ENCODE measurements around the gene MRPL32.

The MRPL32 gene

GRCh38 chr7:42906181-42906580 is 26.0 kb upstream of the MRPL32 start:
- H3K27ac ChIP-seq (replicated peaks; ENCODE audit: low read length) = no peak overlapping the region
- H3K79me1 ChIP-seq (ENCODE audit: low read depth, low read length) = no peaks in the 10 kb centered on the region
- no peak overlapping the region for H4K91ac ChIP-seq (ENCODE audit: low read depth, low read length, poor library complexity)
- peaks cover 0 to 11% of the 10 kb centered on the region in 2 donors for H3K36me3 ChIP-seq (replicated peaks in 1 of 2; ENCODE audit: control insufficient read depth in 2 of 2, insufficient read depth in 2 of 2, low read length in 2 of 2)
- no peak overlapping the region for H2BK15ac ChIP-seq (ENCODE audit: low read length)
- H3K18ac ChIP-seq (ENCODE audit: low read length) = no peak overlapping the region
- H3K4me1 ChIP-seq (ENCODE audit: control insufficient read depth in 2 of 2, insufficient read depth in 1 of 2, low read depth in 1 of 2, low read length in 2 of 2) = peaks cover 0 to 7% of the 10 kb centered on the region in 2 donors
- no peak overlapping the region for H2BK12ac ChIP-seq (ENCODE audit: low read length)
- H2AFZ ChIP-seq (ENCODE audit: low read length) = no peak overlapping the region
- H3K9me3 ChIP-seq (replicated peaks in 1 of 2; ENCODE audit: control insufficient read depth in 2 of 2, insufficient read depth in 1 of 2, low read depth in 1 of 2, low read length in 2 of 2) = no peaks in the 10 kb centered on the region
- no peaks in the 10 kb centered on the region for H3K27me3 ChIP-seq (ENCODE audit: control insufficient read depth in 3 of 3, insufficient read depth in 3 of 3, low read depth in 1 of 3, low read length in 3 of 3)
- no peak overlapping the region for H3K23ac ChIP-seq (ENCODE audit: low read depth, low read length, poor library complexity)
- H3K14ac ChIP-seq (ENCODE audit: low read length) = no peak overlapping the region
- H2BK120ac ChIP-seq (ENCODE audit: low read depth, low read length) = no peak overlapping the region
- WGBS, 2 donors (ENCODE audit: extremely low coverage in 2 of 2, insufficient read length in 2 of 2, insufficient replicate concordance in 1 of 2) = no CpG with 5 or more reads among the region's 1 CpG
- no peak overlapping the region for H3K4me3 ChIP-seq (ENCODE audit: low read length in 2 of 2)
- no peak overlapping the region for H2BK5ac ChIP-seq (ENCODE audit: low read length)
- no peak overlapping the region for H4K8ac ChIP-seq (ENCODE audit: low read depth, low read length)
- H3K9ac ChIP-seq (ENCODE audit: low read depth, low read length, poor library complexity) = no peak overlapping the region
- no peak overlapping the region for H3K4me2 ChIP-seq (ENCODE audit: insufficient read depth, low read length, poor library complexity, severe bottlenecking)
- no peak for DNase-seq (ENCODE audit: low spot score)
- H3K4ac ChIP-seq (ENCODE audit: low read length) = no peak overlapping the region
- H2AK5ac ChIP-seq (ENCODE audit: low read depth, low read length) = no peak overlapping the region

DNA sequence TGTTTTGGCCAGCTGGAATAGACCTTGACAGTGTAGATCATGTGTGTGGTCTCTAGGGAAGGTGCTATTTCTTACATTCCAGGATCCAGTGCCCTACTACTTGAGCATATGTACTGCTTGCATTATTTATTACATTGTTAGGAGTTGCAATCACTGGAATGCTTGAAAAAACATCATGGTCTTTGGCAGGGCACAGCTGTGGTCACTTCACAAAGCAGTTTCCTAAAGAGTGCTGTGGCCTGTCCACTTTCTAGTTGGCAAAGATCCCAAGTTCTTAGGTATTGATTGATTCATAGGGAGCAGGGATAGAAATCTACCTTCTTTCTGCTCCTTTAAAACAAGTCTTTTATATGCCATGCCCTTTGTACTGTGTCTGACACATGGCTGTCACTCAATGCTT is 24.9 kb upstream of the MRPL32 start:
- DNase-seq (ENCODE audit: low spot score) = no peak

GRCh38 chr7:42910306-42910705 is 21.9 kb upstream of the MRPL32 start:
- Histone ChIP-seq H3K27me3 (ENCODE audit: control insufficient read depth in 3 of 3, insufficient read depth in 3 of 3, low read depth in 1 of 3, low read length in 3 of 3) (no peaks in the 10 kb centered on the region), H4K91ac (ENCODE audit: low read depth, low read length, poor library complexity) (no peak overlapping the region), H3K4me3 (ENCODE audit: low read length in 2 of 2) (peak overlapping the region in 1 of 2 donors; percentile 54), H3K4ac (ENCODE audit: low read length) (no peak overlapping the region), H3K4me1 (ENCODE audit: control insufficient read depth in 2 of 2, insufficient read depth in 1 of 2, low read depth in 1 of 2, low read length in 2 of 2) (peaks cover 0 to 10% of the 10 kb centered on the region in 2 donors), H3K79me1 (ENCODE audit: low read depth, low read length) (no peaks in the 10 kb centered on the region), H3K9me3 (replicated peaks in 1 of 2; ENCODE audit: control insufficient read depth in 2 of 2, insufficient read depth in 1 of 2, low read depth in 1 of 2, low read length in 2 of 2) (no peaks in the 10 kb centered on the region), H2BK12ac (ENCODE audit: low read length) (no peak overlapping the region), H3K14ac (ENCODE audit: low read length) (no peak overlapping the region), H2BK120ac (ENCODE audit: low read depth, low read length) (no peak overlapping the region), H3K36me3 (replicated peaks in 1 of 2; ENCODE audit: control insufficient read depth in 2 of 2, insufficient read depth in 2 of 2, low read length in 2 of 2) (peaks cover 0 to 21% of the 10 kb centered on the region in 2 donors), H2AFZ (ENCODE audit: low read length) (no peak overlapping the region), H2AK5ac (ENCODE audit: low read depth, low read length) (no peak overlapping the region), H3K4me2 (ENCODE audit: insufficient read depth, low read length, poor library complexity, severe bottlenecking) (no peak overlapping the region), H4K8ac (ENCODE audit: low read depth, low read length) (no peak overlapping the region), H3K9ac (ENCODE audit: low read depth, low read length, poor library complexity) (no peak overlapping the region), H3K18ac (ENCODE audit: low read length) (no peak overlapping the region), H3K23ac (ENCODE audit: low read depth, low read length, poor library complexity) (no peak overlapping the region), H2BK15ac (ENCODE audit: low read length) (no peak overlapping the region), H2BK5ac (ENCODE audit: low read length) (no peak overlapping the region), H3K27ac (replicated peaks; ENCODE audit: low read length) (no peak overlapping the region)
- DNase-seq (ENCODE audit: low spot score) = no peak
- no CpG with 5 or more reads among the region's 2 CpGs for WGBS, 2 donors (ENCODE audit: extremely low coverage in 2 of 2, insufficient read length in 2 of 2, insufficient replicate concordance in 1 of 2)

More for the DNA sequence above, 24.9 kb upstream of the MRPL32 start:
- Histone ChIP-seq H2AFZ (ENCODE audit: low read length) (no peak overlapping the region), H3K4me1 (ENCODE audit: control insufficient read depth in 2 of 2, insufficient read depth in 1 of 2, low read depth in 1 of 2, low read length in 2 of 2) (peaks cover 0 to 7% of the 10 kb centered on the region in 2 donors), H3K4ac (ENCODE audit: low read length) (no peak overlapping the region), H3K4me3 (ENCODE audit: low read length in 2 of 2) (no peak overlapping the region), H2BK12ac (ENCODE audit: low read length) (no peak overlapping the region), H4K91ac (ENCODE audit: low read depth, low read length, poor library complexity) (no peak overlapping the region), H4K8ac (ENCODE audit: low read depth, low read length) (no peak overlapping the region), H3K18ac (ENCODE audit: low read length) (no peak overlapping the region), H3K9me3 (replicated peaks in 1 of 2; ENCODE audit: control insufficient read depth in 2 of 2, insufficient read depth in 1 of 2, low read depth in 1 of 2, low read length in 2 of 2) (no peaks in the 10 kb centered on the region), H2BK15ac (ENCODE audit: low read length) (no peak overlapping the region), H3K79me1 (ENCODE audit: low read depth, low read length) (no peaks in the 10 kb centered on the region), H3K27me3 (ENCODE audit: control insufficient read depth in 3 of 3, insufficient read depth in 3 of 3, low read depth in 1 of 3, low read length in 3 of 3) (no peaks in the 10 kb centered on the region), H2BK5ac (ENCODE audit: low read length) (no peak overlapping the region), H3K36me3 (replicated peaks in 1 of 2; ENCODE audit: control insufficient read depth in 2 of 2, insufficient read depth in 2 of 2, low read length in 2 of 2) (peaks cover 0 to 11% of the 10 kb centered on the region in 2 donors), H3K9ac (ENCODE audit: low read depth, low read length, poor library complexity) (no peak overlapping the region), H3K27ac (replicated peaks; ENCODE audit: low read length) (no peak overlapping the region), H3K14ac (ENCODE audit: low read length) (no peak overlapping the region), H2AK5ac (ENCODE audit: low read depth, low read length) (no peak overlapping the region), H3K23ac (ENCODE audit: low read depth, low read length, poor library complexity) (no peak overlapping the region), H3K4me2 (ENCODE audit: insufficient read depth, low read length, poor library complexity, severe bottlenecking) (no peak overlapping the region), H2BK120ac (ENCODE audit: low read depth, low read length) (no peak overlapping the region)

DNA sequence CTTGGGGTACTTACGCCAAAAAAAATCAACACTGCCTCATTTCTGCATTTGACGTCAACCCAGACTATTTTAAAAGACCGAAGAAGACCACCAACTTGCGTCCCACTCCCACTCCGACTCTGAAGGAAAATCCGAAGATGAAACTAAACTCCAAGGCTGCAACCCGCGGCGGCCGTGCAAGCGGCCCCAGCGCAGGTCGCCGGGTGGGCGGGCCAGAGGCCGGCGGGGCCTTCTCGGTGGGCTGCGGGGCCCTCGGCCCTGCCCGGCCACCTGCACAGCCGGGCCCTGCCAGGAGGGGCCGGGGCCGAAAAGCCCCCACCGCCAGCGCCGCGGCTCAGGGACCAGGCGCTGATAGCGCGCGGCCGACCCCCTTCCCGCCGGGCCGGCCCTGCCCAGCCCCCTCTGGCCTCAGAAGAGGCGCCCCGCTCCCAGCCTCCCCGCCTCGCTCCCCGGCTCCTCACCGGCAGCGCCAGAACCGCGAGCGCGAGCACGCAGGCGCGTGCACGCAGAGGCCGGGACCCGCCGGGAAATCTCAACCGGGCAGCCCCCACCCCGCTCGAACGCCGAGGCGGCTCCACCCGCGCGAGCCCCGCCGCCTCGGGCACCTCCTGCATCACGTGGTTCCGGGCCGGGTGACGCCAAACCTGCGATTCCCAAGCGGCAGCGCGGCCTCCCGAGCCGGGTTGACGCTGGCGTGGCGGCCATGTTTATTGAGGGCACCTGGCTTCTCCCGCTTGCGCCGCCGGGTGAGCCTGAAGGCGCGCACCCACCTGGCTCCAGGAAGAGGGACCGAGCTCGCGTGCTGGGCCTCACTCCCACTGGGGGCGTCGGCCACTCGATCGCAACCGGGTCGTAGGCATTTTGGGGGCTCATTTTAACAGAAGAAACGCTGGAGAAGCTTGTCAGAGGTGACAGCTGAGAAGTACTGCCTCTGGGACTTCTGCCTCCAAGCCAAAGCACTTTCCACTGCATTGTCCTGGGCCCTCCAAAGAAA is 20.4 kb upstream of the MRPL32 start, which contains the start of gene C7orf25:
Gene C7orf25, minus strand, starts transcription at position 617 of the 994 bp plus-strand sequence. CDS start 1,170 bp downstream, outside the sequence.
- Histone ChIP-seq H2AFZ (ENCODE audit: low read length) (peak within 1 kb of the TSS; percentile 96), H3K4me3 (ENCODE audit: low read length in 2 of 2) (peak within 1 kb of the TSS; percentile 54 to 91), H4K91ac (ENCODE audit: low read depth, low read length, poor library complexity) (no peak within 1 kb of the TSS), H3K4me2 (ENCODE audit: insufficient read depth, low read length, poor library complexity, severe bottlenecking) (peak within 1 kb of the TSS; percentile 54), H3K18ac (ENCODE audit: low read length) (peak within 1 kb of the TSS; percentile 82), H4K8ac (ENCODE audit: low read depth, low read length) (no peak within 1 kb of the TSS), H3K14ac (ENCODE audit: low read length) (no peak within 1 kb of the TSS), H3K79me1 (ENCODE audit: low read depth, low read length) (no peaks in the 10 kb centered on the region), H3K27me3 (ENCODE audit: control insufficient read depth in 3 of 3, insufficient read depth in 3 of 3, low read depth in 1 of 3, low read length in 3 of 3) (no peaks in the 10 kb centered on the region), H3K36me3 (replicated peaks in 1 of 2; ENCODE audit: control insufficient read depth in 2 of 2, insufficient read depth in 2 of 2, low read length in 2 of 2) (peaks cover 2 to 36% of the 10 kb centered on the region in 2 donors), H2AK5ac (ENCODE audit: low read depth, low read length) (no peak within 1 kb of the TSS), H3K23ac (ENCODE audit: low read depth, low read length, poor library complexity) (peak within 1 kb of the TSS; percentile 61), H3K4ac (ENCODE audit: low read length) (no peak within 1 kb of the TSS), H2BK15ac (ENCODE audit: low read length) (no peak within 1 kb of the TSS), H3K9ac (ENCODE audit: low read depth, low read length, poor library complexity) (peak within 1 kb of the TSS; percentile 88), H3K4me1 (ENCODE audit: control insufficient read depth in 2 of 2, insufficient read depth in 1 of 2, low read depth in 1 of 2, low read length in 2 of 2) (peaks cover 0 to 10% of the 10 kb centered on the region in 2 donors), H2BK5ac (ENCODE audit: low read length) (no peak within 1 kb of the TSS), H2BK12ac (ENCODE audit: low read length) (no peak within 1 kb of the TSS), H2BK120ac (ENCODE audit: low read depth, low read length) (no peak within 1 kb of the TSS), H3K27ac (replicated peaks; ENCODE audit: low read length) (peak within 1 kb of the TSS; percentile 85), H3K9me3 (replicated peaks in 1 of 2; ENCODE audit: control insufficient read depth in 2 of 2, insufficient read depth in 1 of 2, low read depth in 1 of 2, low read length in 2 of 2) (no peaks in the 10 kb centered on the region)
- DNase-seq (ENCODE audit: low spot score) = peak; percentile 94
- no CpG with 5 or more reads among the region's 95 CpGs for WGBS, 2 donors (ENCODE audit: extremely low coverage in 2 of 2, insufficient read length in 2 of 2, insufficient replicate concordance in 1 of 2)

All from neuronal stem cell (in vitro differentiated cells).